AG04450 (cell line): ENCODE measurements around the gene FBRSL1. TPM values are rescaled to one million over a fixed set of nuclear protein-coding genes. Genes with fewer than 3 reads are reported as not detected.

Experiments
- CTCF ChIA-PET: fragments of 300-600, 350-600 bp; formaldehyde crosslinking; extraction: SDS; loops from one replicate; lab custom pipeline; 2022; ENCODE audit warnings: antibody characterized with exemption, inconsistent platforms; lab: Charles Lee
- POLR2A ChIA-PET: fragments of 350-600 bp; formaldehyde crosslinking; extraction: SDS; loops from one replicate; lab custom pipeline; 2021; ENCODE audit warnings: antibody characterized with exemption, inconsistent platforms; lab: Yijun Ruan, JAX
- DNase-seq: peaks from one replicate; pipeline ENCODE4 v3.0.0-alpha.2; 2011; ENCODE audit warnings: low read depth, low spot score
- H3K27ac ChIP-seq: one replicate; pipeline ENCODE4 v1.5.1; 2012; ENCODE audit warnings: low read depth, low read length, control low read depth
- H3K27me3 ChIP-seq: one replicate; pipeline ENCODE4 v1.6.0; 2012; ENCODE audit warnings: low read length; ENCODE audit not compliant: control insufficient read depth, insufficient read depth
- H3K4me3 ChIP-seq: 2 replicates; pipeline ENCODE4 v1.5.1; 2011; ENCODE audit warnings: mild to moderate bottlenecking, low read depth, low read length, control low read depth
- H3K9me3 ChIP-seq: 2 replicates; pipeline ENCODE4 v1.5.1; 2012; ENCODE audit warnings: low read length; ENCODE audit not compliant: control insufficient read depth, insufficient read depth
- CTCF ChIP-seq: IDR thresholded peaks from 2 replicates; pipeline ENCODE4 v1.5.1; 2011; ENCODE audit warnings: low read depth, low read length, control low read depth, inconsistent platforms
- polyA plus RNA-seq: library from polyadenylated mRNA; depleted of rRNA; stranded (reverse); fragments of >200 nt; gene quantifications from 2 replicates; pipeline ENCODE4 v1.2.3, GENCODE V29; 2011

Gene FBRSL1
- polyA plus RNA-seq, 1 experiment = 1.1 TPM

GRCh38 chr12:132480623-132481132 is 9.3 kb upstream of the FBRSL1 start:
- H3K27ac ChIP-seq = no peak overlapping the region
- ChIA-PET CTCF (no interaction called here), POLR2A (no interaction called here)
- no peak for DNase-seq
- no peak for TF ChIP-seq CTCF
- no peak overlapping the region for H3K4me3 ChIP-seq
- H3K9me3 ChIP-seq = peaks cover 15% of the 10 kb centered on the region; the same call in 1 of the 2 replicates
- peaks cover 28% of the 10 kb centered on the region for H3K27me3 ChIP-seq

- CTCF ChIA-PET = no interaction called here
- POLR2A ChIA-PET = no interaction called here
Observed at GRCh38 chr12:132481345-132481744, 8.6 kb upstream of the FBRSL1 start.

GRCh38 chr12:132481771-132482745 is 7.9 kb upstream of the FBRSL1 start:
- TF ChIP-seq CTCF = no peak
- Histone ChIP-seq H3K27me3 (peaks cover 32% of the 10 kb centered on the region), H3K9me3 (peaks cover 1% of the 10 kb centered on the region; the same call in 1 of the 2 replicates), H3K27ac (no peak overlapping the region), H3K4me3 (no peak overlapping the region)
- no peak for DNase-seq
- POLR2A ChIA-PET = no interaction called here
- CTCF ChIA-PET = no interaction called here

More at GRCh38 chr12:132481345-132481744, 8.6 kb upstream of the FBRSL1 start:
- DNase-seq = no peak
- H3K4me3 ChIP-seq = no peak overlapping the region
- H3K27me3 ChIP-seq = peaks cover 29% of the 10 kb centered on the region
- H3K9me3 ChIP-seq = peaks cover 9% of the 10 kb centered on the region; the same call in 1 of the 2 replicates
- TF ChIP-seq CTCF = no peak
- H3K27ac ChIP-seq = no peak overlapping the region

GRCh38 chr12:132482771-132483170 is 7.2 kb upstream of the FBRSL1 start:
- Histone ChIP-seq H3K27ac (no peak overlapping the region), H3K27me3 (peaks cover 38% of the 10 kb centered on the region), H3K9me3 (no peaks in the 10 kb centered on the region; the same call in 1 of the 2 replicates), H3K4me3 (no peak overlapping the region)
- TF ChIP-seq CTCF = no peak
- ChIA-PET CTCF (no interaction called here), POLR2A (no interaction called here)
- no peak for DNase-seq

- Histone ChIP-seq H3K9me3 (no peaks in the 10 kb centered on the region; the same call in 1 of the 2 replicates), H3K4me3 (no peak overlapping the region), H3K27ac (no peak overlapping the region), H3K27me3 (peaks cover 38% of the 10 kb centered on the region)
- no peak for DNase-seq
- ChIA-PET CTCF (no interaction called here), POLR2A (no interaction called here)
- no peak for TF ChIP-seq CTCF
Observed at GRCh38 chr12:132483208-132483607, 6.7 kb upstream of the FBRSL1 start.
